ENCODE data around the gene APPBP2. TPM values are rescaled to one million over a fixed set of nuclear protein-coding genes. Genes with fewer than 3 reads are reported as not detected.

Gene APPBP2
- total RNA-seq, 1 experiment from 2014 or later: 21.5 TPM

GRCh38 chr17:60540460-60540859 lies 14.4 kb upstream of the APPBP2 start:
- DNase-seq: no peak
- H2AFZ ChIP-seq (ENCODE audit: low read length): no peak overlapping the region

GRCh38 chr17:60539807-60540206 lies 13.8 kb upstream of the APPBP2 start:
- Histone ChIP-seq H3K4me2 (ENCODE audit: low read depth, low read length, poor library complexity, severe bottlenecking) (no peak overlapping the region), H3K36me3 (ENCODE audit: insufficient read depth, low read length) (no peaks in the 10 kb centered on the region), H3K79me2 (ENCODE audit: low read length) (no peaks in the 10 kb centered on the region), H3K4me1 (ENCODE audit: low read length) (no peaks in the 10 kb centered on the region), H3K9ac (ENCODE audit: low read length) (no peak overlapping the region), H2AFZ (ENCODE audit: low read length) (no peak overlapping the region), H3K27me3 (ENCODE audit: low read length) (no peaks in the 10 kb centered on the region), H4K20me1 (ENCODE audit: insufficient read depth, low read depth, low read length) (no peaks in the 10 kb centered on the region), H3K4me3 (ENCODE audit: low read length) (no peak overlapping the region), H3K27ac (ENCODE audit: low read length) (no peak overlapping the region), H3K9me3 (ENCODE audit: low read length) (no peaks in the 10 kb centered on the region), H3K9me2 (replicated peaks; ENCODE audit: insufficient read depth, low read length) (no peaks in the 10 kb centered on the region)
- no peak for DNase-seq

More at GRCh38 chr17:60540460-60540859, 14.4 kb upstream of the APPBP2 start:
- Histone ChIP-seq H3K9me2 (replicated peaks; ENCODE audit: insufficient read depth, low read length) (no peaks in the 10 kb centered on the region), H3K4me2 (ENCODE audit: low read depth, low read length, poor library complexity, severe bottlenecking) (no peak overlapping the region), H4K20me1 (ENCODE audit: insufficient read depth, low read depth, low read length) (no peaks in the 10 kb centered on the region), H3K4me1 (ENCODE audit: low read length) (no peaks in the 10 kb centered on the region), H3K27ac (ENCODE audit: low read length) (no peak overlapping the region), H3K36me3 (ENCODE audit: insufficient read depth, low read length) (no peaks in the 10 kb centered on the region), H3K27me3 (ENCODE audit: low read length) (no peaks in the 10 kb centered on the region), H3K79me2 (ENCODE audit: low read length) (no peaks in the 10 kb centered on the region), H3K4me3 (ENCODE audit: low read length) (no peak overlapping the region), H3K9me3 (ENCODE audit: low read length) (no peaks in the 10 kb centered on the region), H3K9ac (ENCODE audit: low read length) (no peak overlapping the region)

DNA sequence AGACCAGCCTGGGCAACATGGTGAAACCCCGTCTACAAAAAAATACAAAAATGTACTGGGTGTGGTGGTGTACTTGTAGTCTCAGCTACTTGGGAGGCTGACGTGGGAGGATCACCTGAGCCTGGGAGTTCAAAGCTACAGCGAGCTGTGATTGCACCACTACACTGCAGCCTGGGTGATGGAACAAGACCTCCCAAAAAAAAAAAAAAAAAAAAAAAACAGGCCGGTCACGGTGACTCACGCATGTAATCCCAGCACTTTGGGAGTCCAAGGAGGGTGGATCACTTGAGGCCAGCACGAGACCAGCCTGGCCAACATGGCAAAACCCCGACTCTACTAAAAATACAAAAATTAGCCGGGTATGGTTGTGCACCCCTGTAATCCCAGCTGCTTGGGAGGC lies 12.7 kb upstream of the APPBP2 start:
- Histone ChIP-seq H3K36me3 (ENCODE audit: insufficient read depth, low read length) (no peaks in the 10 kb centered on the region), H3K9me3 (ENCODE audit: low read length) (no peaks in the 10 kb centered on the region), H2AFZ (ENCODE audit: low read length) (no peak overlapping the region), H3K4me2 (ENCODE audit: low read depth, low read length, poor library complexity, severe bottlenecking) (no peak overlapping the region), H3K4me1 (ENCODE audit: low read length) (no peaks in the 10 kb centered on the region), H4K20me1 (ENCODE audit: insufficient read depth, low read depth, low read length) (no peaks in the 10 kb centered on the region), H3K27ac (ENCODE audit: low read length) (no peak overlapping the region), H3K4me3 (ENCODE audit: low read length) (no peak overlapping the region), H3K79me2 (ENCODE audit: low read length) (no peaks in the 10 kb centered on the region), H3K9ac (ENCODE audit: low read length) (no peak overlapping the region), H3K27me3 (ENCODE audit: low read length) (no peaks in the 10 kb centered on the region), H3K9me2 (replicated peaks; ENCODE audit: insufficient read depth, low read length) (no peaks in the 10 kb centered on the region)
- no peak for DNase-seq

DNA sequence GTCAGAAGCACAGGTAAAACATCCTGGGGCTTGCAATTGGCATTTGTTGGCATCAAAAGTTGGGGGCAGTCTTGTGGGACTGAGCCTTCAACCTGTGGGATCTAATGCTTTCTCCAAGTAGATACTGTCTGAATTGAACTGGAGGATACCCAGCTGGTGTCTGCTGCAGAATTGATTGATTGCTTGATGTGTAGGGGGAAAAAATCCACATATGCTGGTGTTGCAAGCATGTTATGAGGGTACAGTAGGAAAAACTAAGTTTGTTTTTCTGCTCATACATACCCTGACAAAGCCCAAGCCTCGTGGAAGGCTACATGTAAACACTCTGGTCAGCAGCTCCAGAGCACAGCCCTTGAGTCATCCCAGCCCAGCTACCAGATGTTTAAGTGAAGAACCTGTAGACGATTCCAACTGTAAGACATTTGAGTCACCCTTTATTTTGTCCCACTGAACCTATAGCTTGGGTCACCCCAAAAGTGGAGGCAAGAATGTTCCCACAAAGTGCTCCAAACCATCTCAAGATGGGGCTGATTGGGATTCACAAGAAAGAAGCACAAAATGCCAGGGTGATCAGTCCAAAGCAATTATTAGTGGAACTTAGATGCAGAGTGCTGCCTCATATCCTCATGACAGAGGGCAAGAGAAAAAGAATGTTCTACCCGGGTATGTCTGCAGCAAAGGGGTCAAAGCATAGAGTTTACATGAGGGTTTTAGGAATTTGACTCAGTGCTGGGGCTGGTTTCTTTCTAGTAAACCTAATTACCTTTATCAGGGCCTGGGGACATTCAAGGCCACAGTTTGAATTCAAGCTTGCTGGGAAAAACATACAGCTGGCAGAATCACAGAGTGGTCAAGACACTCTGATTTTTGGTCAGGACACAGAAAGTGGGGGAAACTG lies 9.6 kb upstream of the APPBP2 start:
- Histone ChIP-seq H3K9ac (ENCODE audit: low read length) (no peak overlapping the region), H3K27ac (ENCODE audit: low read length) (no peak overlapping the region), H3K4me3 (ENCODE audit: low read length) (no peak overlapping the region), H3K9me2 (replicated peaks; ENCODE audit: insufficient read depth, low read length) (no peaks in the 10 kb centered on the region), H3K36me3 (ENCODE audit: insufficient read depth, low read length) (no peaks in the 10 kb centered on the region), H2AFZ (ENCODE audit: low read length) (no peak overlapping the region), H3K27me3 (ENCODE audit: low read length) (no peaks in the 10 kb centered on the region), H3K79me2 (ENCODE audit: low read length) (no peaks in the 10 kb centered on the region), H3K4me1 (ENCODE audit: low read length) (no peaks in the 10 kb centered on the region), H3K9me3 (ENCODE audit: low read length) (no peaks in the 10 kb centered on the region), H4K20me1 (ENCODE audit: insufficient read depth, low read depth, low read length) (no peaks in the 10 kb centered on the region), H3K4me2 (ENCODE audit: low read depth, low read length, poor library complexity, severe bottlenecking) (no peak overlapping the region)
- DNase-seq: no peak

DNA sequence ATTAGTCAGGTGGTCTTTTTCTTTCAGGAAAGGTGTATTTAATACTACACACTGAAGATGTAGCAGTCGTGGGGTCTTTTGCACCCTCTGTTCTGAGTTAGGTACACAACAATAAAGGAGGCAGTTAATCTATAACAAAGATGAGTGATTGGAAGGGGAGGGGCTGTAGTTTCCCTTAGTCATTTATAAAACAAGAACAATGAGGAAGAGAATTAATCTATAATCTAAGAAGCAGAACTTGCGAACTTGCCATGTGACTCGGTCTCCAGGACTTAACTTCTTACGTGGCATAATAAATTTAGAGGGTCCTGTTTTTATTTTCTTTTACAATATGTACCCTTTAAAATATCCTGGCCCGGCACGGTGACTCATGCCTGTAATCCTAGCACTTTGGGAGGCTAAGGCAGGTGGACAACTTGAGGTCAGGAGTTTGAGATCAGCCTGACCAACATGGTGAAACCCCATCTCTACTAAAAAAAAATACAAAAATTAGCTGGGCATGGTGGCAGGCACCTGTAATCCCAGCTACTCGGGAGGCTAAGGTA lies 8.6 kb upstream of the APPBP2 start:
- H3K4me3 ChIP-seq (ENCODE audit: low read length): no peak overlapping the region
- no peak for DNase-seq
- H3K9me2 ChIP-seq (replicated peaks; ENCODE audit: insufficient read depth, low read length): no peaks in the 10 kb centered on the region
- no peaks in the 10 kb centered on the region for H4K20me1 ChIP-seq (ENCODE audit: insufficient read depth, low read depth, low read length)
- no peak overlapping the region for H2AFZ ChIP-seq (ENCODE audit: low read length)
- H3K9me3 ChIP-seq (ENCODE audit: low read length): no peaks in the 10 kb centered on the region
- no peak overlapping the region for H3K4me2 ChIP-seq (ENCODE audit: low read depth, low read length, poor library complexity, severe bottlenecking)
- no peaks in the 10 kb centered on the region for H3K36me3 ChIP-seq (ENCODE audit: insufficient read depth, low read length)
- H3K4me1 ChIP-seq (ENCODE audit: low read length): no peaks in the 10 kb centered on the region
- H3K79me2 ChIP-seq (ENCODE audit: low read length): no peaks in the 10 kb centered on the region
- no peak overlapping the region for H3K27ac ChIP-seq (ENCODE audit: low read length)
- no peak overlapping the region for H3K9ac ChIP-seq (ENCODE audit: low read length)
- H3K27me3 ChIP-seq (ENCODE audit: low read length): no peaks in the 10 kb centered on the region

DNA sequence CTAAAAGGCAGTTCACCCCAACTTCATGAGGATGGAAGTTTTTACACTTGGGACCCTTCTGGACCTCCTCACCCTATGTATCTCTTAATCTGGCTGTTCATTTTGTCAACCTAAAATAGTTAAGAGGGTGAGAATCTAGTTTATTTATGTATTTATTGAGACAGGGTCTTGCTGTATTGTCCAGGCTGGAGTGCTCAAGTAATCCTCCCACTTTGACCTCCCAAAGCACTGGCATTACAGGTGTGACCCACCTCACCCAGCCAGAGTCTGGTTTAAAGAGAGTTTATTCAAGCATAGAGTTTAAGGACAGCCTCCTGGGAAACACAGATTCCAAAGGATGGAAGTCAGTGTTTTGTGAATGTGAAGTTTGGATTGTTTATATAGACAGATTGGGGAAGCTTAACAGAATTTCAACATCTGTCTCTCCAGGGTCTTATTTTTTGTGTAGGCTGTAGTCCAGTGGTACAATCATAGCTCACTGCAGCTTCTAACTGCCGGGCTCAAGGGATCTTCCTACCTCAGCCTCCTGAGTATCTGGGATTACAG lies 8.0 kb upstream of the APPBP2 start:
- Histone ChIP-seq H3K27me3 (ENCODE audit: low read length) (no peaks in the 10 kb centered on the region), H3K4me2 (ENCODE audit: low read depth, low read length, poor library complexity, severe bottlenecking) (no peak overlapping the region), H3K79me2 (ENCODE audit: low read length) (no peaks in the 10 kb centered on the region), H3K4me3 (ENCODE audit: low read length) (no peak overlapping the region), H3K27ac (ENCODE audit: low read length) (no peak overlapping the region), H3K9ac (ENCODE audit: low read length) (no peak overlapping the region), H4K20me1 (ENCODE audit: insufficient read depth, low read depth, low read length) (no peaks in the 10 kb centered on the region), H2AFZ (ENCODE audit: low read length) (no peak overlapping the region), H3K9me2 (replicated peaks; ENCODE audit: insufficient read depth, low read length) (no peaks in the 10 kb centered on the region), H3K36me3 (ENCODE audit: insufficient read depth, low read length) (no peaks in the 10 kb centered on the region), H3K4me1 (ENCODE audit: low read length) (no peaks in the 10 kb centered on the region), H3K9me3 (ENCODE audit: low read length) (no peaks in the 10 kb centered on the region)
- no peak for DNase-seq

DNA sequence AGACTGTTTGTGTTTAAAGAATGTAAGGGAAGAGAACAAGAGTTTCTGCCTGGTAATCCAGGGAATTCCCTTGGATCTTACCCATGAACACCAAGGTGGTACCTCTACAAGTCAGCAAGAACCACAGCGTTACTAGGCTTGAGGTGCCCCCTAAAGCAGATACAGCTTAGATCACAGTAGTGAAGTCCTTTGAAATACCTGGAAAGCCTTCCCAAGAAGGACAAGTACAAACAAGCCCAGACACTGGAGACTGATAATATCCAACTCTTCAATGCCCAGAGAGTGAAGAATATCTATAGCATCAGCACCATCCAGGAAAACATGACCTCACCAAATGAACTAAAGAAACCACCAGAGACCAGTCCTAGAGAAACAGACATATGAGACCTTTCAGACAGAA lies 3.8 kb upstream of the APPBP2 start:
- Histone ChIP-seq H3K4me3 (ENCODE audit: low read length) (no peak overlapping the region), H4K20me1 (ENCODE audit: insufficient read depth, low read depth, low read length) (no peaks in the 10 kb centered on the region), H3K9ac (ENCODE audit: low read length) (no peak overlapping the region), H2AFZ (ENCODE audit: low read length) (no peak overlapping the region), H3K9me3 (ENCODE audit: low read length) (no peaks in the 10 kb centered on the region), H3K9me2 (replicated peaks; ENCODE audit: insufficient read depth, low read length) (no peaks in the 10 kb centered on the region), H3K27ac (ENCODE audit: low read length) (no peak overlapping the region), H3K4me2 (ENCODE audit: low read depth, low read length, poor library complexity, severe bottlenecking) (no peak overlapping the region), H3K27me3 (ENCODE audit: low read length) (no peaks in the 10 kb centered on the region), H3K4me1 (ENCODE audit: low read length) (peaks cover 7% of the 10 kb centered on the region), H3K36me3 (ENCODE audit: insufficient read depth, low read length) (no peaks in the 10 kb centered on the region), H3K79me2 (ENCODE audit: low read length) (peaks cover 18% of the 10 kb centered on the region)
- DNase-seq: no peak

- Histone ChIP-seq H3K9ac (ENCODE audit: low read length) (no peak overlapping the region), H3K36me3 (ENCODE audit: insufficient read depth, low read length) (no peaks in the 10 kb centered on the region), H3K27me3 (ENCODE audit: low read length) (no peaks in the 10 kb centered on the region), H3K4me2 (ENCODE audit: low read depth, low read length, poor library complexity, severe bottlenecking) (no peak overlapping the region), H3K9me2 (replicated peaks; ENCODE audit: insufficient read depth, low read length) (no peaks in the 10 kb centered on the region), H3K4me1 (ENCODE audit: low read length) (peaks cover 17% of the 10 kb centered on the region), H4K20me1 (ENCODE audit: insufficient read depth, low read depth, low read length) (no peaks in the 10 kb centered on the region), H3K27ac (ENCODE audit: low read length) (no peak overlapping the region), H3K4me3 (ENCODE audit: low read length) (no peak overlapping the region), H2AFZ (ENCODE audit: low read length) (no peak overlapping the region), H3K79me2 (ENCODE audit: low read length) (peaks cover 28% of the 10 kb centered on the region), H3K9me3 (ENCODE audit: low read length) (no peaks in the 10 kb centered on the region)
- DNase-seq: no peak
Observed at GRCh38 chr17:60528828-60529227, 2.8 kb upstream of the APPBP2 start.

Measured in Karpas-422 (cell line).